ENCODE data around the gene S100A10.

The S100A10 gene

DNA sequence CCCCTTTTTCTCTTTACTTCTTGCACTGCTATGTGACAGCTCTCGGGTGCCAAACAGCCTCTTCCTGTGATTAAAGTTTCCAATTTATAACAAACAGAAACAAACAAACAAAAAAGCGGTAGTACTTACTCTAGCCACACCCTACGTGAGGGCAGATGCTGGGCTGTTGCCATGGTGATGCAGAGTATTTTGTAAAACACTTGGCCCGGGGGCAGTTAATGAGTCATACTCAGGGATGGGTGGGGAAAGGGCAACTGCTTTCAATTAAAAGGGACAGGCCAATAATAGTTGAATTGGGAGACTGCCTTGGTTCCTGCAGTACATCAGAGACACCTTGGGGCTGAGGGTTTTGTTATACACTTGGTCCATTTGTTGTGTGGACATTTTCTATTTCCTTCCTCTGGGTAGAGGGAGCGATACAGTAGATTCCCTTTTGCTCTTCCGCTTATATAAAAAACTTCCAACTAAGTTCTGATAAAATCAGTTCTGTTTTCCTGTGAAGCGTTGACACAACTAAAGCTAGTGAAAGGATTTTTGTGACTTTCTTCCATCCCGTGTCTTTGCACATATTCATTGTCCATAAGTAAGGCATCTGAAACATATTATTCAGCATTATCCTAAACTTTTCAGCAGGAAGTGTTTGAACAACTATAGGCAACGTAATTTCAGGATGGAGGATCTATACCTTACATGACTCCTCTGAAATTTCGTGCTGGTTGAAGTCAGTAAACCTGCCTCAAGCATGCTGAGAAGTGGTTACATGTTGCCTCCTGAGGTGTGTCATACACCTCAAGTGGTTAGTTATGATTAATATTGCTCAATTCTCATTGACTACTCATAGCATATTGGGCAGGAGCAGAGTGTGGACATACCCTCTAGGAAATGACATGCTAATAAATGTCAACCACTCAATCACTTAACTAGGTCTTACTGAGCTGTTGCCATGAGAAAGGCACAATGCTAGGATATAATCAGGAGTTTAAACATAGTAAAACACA lies 47.6 kb downstream of the S100A10 start:
- H3K4me3 ChIP-seq (ENCODE audit: low read depth, low read length): no peak overlapping the region
- TF ChIP-seq, protein P1, sequence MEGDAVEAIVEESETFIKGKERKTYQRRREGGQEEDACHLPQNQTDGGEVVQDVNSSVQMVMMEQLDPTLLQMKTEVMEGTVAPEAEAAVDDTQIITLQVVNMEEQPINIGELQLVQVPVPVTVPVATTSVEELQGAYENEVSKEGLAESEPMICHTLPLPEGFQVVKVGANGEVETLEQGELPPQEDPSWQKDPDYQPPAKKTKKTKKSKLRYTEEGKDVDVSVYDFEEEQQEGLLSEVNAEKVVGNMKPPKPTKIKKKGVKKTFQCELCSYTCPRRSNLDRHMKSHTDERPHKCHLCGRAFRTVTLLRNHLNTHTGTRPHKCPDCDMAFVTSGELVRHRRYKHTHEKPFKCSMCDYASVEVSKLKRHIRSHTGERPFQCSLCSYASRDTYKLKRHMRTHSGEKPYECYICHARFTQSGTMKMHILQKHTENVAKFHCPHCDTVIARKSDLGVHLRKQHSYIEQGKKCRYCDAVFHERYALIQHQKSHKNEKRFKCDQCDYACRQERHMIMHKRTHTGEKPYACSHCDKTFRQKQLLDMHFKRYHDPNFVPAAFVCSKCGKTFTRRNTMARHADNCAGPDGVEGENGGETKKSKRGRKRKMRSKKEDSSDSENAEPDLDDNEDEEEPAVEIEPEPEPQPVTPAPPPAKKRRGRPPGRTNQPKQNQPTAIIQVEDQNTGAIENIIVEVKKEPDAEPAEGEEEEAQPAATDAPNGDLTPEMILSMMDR (IDR thresholded peaks at IDR 0.05; ENCODE audit: borderline replicate concordance, insufficient read depth, low read depth, low read length): no peak

DNA sequence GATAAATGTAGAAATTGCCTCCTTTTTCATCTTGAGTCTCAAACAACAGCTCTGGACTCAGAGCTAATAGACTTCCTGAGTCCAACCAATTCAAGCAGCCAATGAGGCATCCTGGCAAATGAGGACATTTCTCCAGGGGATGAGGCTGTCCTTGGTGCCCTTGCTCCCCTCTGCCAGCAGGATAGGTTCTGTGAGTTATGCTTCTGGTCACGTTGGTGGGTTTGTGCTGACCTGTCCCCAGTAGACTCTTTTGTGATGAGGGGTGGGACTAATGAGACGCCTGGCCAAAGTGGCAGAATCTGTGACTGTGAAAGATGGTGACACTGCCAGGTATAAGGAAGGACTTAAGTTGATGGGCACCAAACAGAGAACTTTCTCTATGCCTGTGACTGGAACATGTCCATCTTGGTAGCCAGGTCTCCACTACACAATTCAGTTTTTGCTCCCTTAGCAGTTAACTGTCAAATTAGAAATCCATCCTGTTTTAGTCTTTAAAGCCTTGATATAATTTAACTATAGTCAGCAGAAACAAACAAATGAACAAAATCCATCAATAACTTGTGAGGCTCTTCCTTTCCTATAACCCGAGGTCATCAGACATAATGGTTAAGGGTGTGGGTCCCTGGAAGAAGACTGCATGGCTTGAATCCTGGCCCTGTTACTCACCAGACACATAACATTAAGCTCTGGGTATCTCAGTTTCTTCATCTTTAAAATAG lies 48.6 kb downstream of the S100A10 start:
- TF ChIP-seq, protein P1 (IDR thresholded peaks at IDR 0.05; ENCODE audit: borderline replicate concordance, insufficient read depth, low read depth, low read length): no peak
- no peak overlapping the region for H3K4me3 ChIP-seq (ENCODE audit: low read depth, low read length)

DNA sequence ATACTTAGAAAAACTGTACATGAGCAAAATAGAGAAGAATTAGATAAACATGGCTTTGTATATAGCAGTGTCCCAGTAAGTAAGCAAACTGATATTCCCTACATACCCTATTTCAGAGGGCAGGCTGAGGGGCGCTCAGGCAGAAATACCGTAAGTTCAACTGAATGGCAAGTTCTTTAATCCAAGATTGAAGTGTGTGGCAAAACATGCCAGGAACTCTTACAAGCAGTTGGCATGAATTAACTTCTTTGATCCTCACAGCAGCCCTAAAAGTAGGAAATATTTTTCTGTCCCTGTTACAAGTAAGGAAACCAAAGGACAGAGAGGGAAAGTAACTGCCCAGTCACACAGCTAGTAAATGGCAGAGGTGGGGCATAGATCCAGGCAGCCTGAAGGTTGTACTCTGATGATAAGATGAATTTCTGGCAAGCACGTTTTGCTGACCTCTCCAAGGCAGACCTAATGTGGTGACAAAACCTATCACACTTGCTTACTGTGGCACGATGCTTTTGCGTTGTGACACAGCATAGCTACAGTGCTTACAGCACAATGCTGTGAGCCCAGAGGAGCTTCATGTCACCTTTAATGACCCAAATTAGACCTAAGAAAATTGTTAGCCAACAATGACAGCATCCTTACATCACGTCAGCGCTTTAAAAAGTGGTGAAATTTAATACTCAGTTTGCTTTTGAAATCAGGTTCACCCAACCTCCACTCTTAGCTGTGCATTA lies 49.4 kb downstream of the S100A10 start:
- TF ChIP-seq, protein P1 (IDR thresholded peaks at IDR 0.05; ENCODE audit: borderline replicate concordance, insufficient read depth, low read depth, low read length): no peak
- no peak overlapping the region for H3K4me3 ChIP-seq (ENCODE audit: low read depth, low read length)

DNA sequence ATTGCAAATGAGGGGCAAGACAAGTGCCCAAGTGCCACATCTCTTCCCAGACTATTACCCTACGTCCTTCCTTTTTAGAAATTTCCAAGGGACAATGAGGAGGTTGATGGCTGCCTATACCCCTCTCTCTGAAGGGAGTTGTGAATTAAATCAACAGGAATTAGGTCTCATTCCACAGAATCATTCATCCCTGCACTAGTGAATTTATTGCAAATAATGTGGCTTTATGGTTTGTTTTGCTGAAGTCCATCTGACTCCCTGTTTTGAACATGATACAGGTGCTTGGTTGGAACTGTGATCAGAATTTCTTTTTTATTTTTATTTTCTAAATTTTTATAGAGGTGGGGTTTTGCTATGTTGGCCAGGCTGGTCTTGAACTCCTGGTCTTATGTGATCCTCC lies 50.1 kb downstream of the S100A10 start:
- TF ChIP-seq, protein P1 (IDR thresholded peaks at IDR 0.05; ENCODE audit: borderline replicate concordance, insufficient read depth, low read depth, low read length): no peak

DNA sequence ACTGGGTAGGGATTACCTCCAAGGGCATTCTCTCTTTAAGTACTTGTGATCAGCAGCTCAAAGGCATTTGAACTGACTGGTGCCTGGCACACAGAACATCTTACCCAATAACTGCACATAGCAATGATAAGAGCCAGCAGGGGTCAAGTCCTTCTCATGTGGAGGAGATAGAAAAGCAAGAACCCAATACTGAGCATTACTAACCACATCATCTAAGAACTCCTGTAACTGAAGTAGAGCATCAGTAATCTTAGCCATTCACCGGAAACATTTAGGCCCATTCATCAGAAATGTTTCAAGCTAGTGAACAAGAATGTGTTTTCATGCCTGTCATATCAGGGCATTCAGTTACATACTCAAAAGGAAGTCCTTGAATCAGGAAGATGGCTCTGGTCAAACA lies 50.8 kb downstream of the S100A10 start:
- TF ChIP-seq, protein P1 (IDR thresholded peaks at IDR 0.05; ENCODE audit: borderline replicate concordance, insufficient read depth, low read depth, low read length): no peak
- no peak overlapping the region for H3K4me3 ChIP-seq (ENCODE audit: low read depth, low read length)

More for the DNA sequence above, 50.1 kb downstream of the S100A10 start:
- H3K4me3 ChIP-seq (ENCODE audit: low read depth, low read length): no peak overlapping the region

DNA sequence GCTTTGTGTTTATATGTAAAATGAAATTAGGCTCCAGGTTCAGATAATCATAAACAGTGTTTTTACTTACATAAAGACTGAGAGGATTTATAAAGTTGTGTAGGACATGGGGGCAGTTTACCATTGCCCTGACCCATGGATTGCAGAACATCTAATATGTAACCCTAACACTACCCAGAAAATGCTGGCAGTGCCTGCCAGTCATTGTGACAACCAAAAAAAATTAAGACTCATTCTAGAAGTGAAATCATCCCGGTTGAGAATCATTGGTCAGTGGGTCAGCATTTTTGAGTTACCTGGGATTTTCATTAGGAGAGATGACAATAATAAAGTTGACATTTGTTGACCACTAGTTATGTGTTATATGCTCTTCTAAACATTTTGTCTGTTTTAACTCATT lies 53.1 kb downstream of the S100A10 start:
- H3K4me3 ChIP-seq (ENCODE audit: low read depth, low read length): no peak overlapping the region
- TF ChIP-seq, protein P1 (IDR thresholded peaks at IDR 0.05; ENCODE audit: borderline replicate concordance, insufficient read depth, low read depth, low read length): no peak

Measured in GM12875 (cell line).